AG08395 (cell line): Measurements from ENCODE around the gene DUSP15.
A peak's percentile ranks its signal among the peaks of the same experiment; 100 is the strongest.

Source experiments
- DNase-seq: peaks from one replicate; pipeline ENCODE4 v3.0.0; 2012; ENCODE audit warnings: mixed read lengths, low spot score

DUSP15 gene

DNA sequence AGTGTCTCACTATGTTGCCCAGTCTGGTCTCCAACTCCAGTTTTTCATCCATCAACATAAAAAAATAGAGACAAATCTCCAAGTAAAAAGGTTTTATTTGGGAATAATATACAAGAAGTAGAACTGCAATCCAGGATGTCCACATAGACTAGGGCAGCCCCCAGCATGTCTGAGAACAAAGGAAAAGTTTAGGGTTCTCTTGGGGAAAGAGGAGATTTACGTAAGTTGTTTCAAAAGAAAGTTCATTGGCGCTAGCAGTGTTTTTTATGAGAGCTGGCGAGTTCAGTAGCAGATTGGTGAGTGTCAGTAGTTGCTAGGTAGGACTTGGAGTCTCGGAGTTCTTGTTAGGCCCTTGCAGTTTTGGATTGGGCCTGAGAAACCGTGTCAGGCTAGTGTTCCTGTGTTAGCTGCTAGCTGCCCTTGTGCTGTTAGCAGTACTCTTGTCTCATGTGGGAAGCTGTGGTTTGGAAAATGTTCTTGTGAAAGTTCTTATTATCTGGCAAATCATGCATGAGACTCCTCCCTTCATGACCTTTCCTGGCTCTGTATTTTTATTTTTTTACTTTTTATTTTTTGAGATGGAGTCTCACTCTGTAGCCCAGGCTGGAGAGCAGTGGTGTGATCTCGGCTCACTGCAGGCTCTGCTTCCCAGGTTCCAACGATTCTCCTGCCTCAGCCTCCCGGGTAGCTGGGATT, 24.8 kb upstream of the DUSP15 start:
- peak; percentile 70 for DNase-seq

DNA sequence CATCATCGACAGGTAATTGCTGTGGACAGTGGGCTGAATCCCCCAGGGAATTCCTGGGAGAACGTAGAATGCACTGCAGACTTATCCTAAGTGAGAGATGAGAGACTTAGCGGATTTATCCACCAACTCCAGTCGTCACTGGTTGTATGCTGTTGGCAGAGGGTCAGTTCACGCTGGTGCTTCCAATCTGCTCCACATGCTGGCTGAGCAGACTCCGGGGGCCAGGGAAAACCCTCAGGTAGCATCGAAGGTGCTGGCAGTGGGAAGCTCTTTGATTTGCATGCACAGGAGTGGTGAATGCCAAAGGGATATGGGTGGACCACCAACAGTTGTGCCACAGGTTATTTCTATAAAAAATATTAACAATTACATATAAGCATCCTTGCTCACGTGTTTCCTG, 20.3 kb upstream of the DUSP15 start:
- no peak for DNase-seq

DNA sequence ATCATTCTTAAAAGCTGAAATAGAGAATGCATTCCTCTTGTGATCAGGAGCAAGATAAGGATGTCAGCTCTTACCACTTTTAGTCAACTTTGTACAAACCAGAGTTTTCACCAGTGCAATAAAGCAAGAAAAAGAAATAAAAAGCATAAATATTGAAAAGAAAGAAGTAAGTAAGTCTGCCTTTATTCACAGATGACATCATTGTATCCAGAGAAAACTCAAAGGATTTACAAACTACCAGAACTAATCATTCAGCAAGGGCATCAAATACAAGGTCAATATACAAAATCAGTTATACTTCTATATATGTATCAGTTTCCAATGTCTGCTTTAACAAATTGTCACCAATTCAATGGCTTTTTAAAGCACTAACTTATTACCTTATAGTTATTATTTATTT, 13.5 kb upstream of the DUSP15 start:
- no peak for DNase-seq

DNA sequence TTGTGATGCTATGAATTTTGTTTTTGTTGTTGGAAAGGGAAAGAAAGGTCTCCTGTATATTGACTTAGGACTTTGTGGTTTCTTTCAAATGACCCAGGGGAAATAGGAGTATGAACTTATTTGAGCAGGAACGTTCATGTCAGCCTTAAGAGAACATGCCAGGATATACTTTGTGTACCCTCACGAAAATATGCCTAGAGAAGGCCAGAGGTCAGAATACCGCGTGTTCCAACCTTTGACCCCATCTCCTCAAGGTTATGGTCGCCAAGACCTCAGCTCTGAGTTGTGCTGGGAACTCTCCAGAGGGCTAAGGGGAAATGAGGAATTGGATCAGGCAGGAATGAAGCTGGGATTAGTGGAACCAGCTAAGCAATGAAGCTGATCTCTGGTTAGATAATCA, 11.6 kb upstream of the DUSP15 start:
- DNase-seq = no peak

DNA sequence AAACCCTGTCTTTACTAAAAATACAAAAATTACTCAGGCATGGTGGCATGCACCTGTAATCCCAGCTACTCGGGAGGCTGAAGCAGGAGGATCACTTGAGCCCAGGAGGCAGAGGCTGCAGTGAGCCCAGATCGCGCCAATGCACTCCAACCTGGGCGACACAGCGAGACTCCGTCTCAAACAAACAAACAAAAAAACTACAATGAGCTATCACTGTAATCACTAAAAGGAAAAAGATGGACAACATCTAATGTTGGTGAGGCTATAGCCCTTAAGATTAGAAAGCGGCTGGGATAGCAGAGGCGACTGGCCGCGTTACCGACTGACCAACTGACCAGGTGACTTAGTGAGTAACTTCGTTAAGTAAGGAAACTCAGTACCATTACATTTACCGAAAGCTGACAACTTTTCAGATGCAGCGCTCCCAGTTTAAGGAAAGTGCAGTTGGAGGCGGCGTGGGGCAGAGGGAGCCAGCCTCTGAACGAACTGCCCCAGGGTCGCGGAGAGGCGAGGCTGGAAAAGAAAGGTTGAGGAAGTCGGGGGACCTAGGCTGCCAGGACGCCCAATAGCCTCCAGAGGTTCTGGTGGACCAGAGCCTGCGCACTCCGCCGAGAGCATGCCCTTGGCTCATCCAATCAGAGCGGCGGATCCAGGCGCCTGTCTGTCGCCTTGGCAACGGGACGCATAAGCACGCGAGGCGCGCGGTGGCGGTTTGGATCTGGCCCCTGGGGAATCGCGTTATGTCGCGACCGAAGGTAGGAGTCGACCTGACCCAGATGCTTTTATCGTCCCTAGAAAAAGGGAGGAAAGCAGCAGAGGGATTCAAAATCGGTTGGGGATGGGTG, 9.0 kb upstream of the DUSP15 start:
- peak; percentile 99 for DNase-seq

DNA sequence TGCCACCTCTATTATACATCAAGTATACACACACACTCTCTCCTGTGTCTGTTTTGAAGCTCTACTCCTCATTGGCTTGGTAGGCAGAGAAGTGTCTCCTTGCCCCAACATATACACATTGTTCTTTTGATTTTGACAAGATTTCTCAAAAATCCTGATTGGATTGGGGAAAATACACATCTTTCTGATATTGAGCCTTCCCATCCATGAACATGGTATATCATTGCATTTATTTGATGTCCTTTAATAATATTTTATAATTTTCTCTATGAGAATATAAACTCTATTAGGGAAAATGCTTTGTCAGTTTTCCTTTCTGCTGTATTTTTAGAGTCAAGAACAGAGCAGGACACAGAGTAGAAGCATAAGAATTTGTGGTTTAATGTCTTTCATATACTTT, 7.4 kb upstream of the DUSP15 start:
- DNase-seq = no peak

DNA sequence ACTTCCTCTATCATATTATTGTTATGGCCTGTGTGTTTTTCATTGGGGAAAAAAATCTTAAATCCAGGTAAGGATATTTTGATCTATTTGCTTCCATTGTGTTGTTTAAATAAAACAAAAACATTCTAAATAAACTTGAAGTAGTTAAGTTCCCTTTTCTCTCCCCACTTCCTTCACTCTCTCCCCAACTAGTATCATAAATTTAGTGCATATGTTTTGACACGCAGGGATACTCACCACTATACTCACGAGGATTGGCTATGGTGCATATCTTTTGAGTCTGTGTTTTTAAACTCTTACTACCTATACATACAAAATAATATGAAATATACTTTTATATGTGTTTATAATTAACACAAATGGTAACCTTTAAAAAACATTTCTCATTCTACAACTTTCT, 5.3 kb upstream of the DUSP15 start:
- DNase-seq = no peak

DNA sequence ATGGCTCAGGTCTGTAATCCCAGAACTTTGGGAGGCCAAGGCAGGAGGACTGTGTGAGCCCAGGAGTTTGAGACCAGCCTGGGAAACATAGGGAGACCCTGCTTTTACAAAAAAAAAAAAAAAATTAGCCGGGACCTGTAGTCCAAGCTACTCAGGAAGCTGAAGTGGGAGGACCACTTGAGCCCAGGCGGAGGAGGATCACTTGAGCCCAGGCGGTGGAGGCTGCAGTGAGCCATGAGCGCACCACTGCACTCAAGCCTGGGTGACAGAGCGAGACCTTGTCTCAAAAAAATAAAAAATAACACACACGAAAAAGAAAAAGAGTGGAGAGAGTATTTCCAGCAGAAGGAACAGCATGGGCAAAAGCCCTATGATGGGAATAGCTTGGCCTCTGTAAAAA, 2.1 kb upstream of the DUSP15 start:
- no peak for DNase-seq

DNA sequence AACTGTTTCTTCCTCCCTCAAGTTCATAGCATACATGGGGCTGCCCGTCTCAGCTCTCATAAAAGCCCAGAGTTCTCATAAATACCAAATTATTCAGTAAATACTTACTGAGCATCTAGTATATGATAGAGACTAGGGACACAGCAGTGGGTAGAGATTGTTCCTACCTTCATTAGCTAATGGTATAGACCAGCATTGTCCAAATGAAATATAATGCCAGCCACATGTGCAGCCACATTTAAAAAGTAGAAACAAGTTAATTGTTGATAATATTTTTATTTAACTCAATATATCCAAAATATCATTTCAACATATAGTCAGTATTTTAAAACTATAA, 1.3 kb upstream of the DUSP15 start:
- no peak for DNase-seq

DNA sequence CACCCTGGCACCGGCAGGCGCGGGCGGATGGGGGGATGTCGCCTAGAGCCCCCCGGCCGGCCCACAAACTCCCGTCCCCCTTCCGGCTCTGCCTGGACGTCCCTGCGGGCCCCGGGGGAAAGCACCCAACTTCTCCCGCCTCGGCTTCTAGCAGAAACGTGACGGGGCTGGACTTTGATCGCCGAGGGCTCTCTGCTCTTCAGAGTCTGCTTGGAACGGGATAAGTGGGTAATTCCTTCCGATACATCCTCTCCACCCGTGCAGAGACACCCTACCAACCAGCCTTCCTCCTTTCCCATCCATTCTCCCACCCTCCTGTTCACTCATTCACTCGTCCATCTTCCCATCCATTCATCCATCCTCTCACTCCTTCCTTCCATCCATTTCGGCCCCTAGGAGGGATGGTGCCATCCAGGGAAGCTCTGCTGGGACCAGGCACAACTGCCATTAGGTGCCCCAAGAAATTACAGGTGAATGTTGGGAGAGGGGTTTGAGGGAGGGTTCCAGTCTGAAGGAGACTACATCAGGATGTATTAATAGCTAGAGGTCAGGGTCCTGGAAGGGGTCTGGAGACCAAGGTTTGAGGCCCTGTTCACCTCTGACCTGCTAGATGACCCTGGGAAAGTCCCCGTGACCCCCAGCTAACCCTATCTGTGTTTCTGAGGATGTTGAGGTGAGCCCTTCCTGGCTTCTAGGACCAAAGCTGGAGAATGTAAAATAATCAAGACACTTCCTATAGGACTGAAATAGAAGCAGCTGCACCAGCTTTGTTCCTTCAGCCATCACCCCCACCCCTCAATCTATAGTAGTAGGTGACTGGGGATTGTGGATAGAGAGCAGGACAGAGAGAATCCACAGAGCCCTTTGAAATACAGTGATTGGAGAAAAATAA, 645 bp upstream of the DUSP15 start:
- no peak for DNase-seq

DNA sequence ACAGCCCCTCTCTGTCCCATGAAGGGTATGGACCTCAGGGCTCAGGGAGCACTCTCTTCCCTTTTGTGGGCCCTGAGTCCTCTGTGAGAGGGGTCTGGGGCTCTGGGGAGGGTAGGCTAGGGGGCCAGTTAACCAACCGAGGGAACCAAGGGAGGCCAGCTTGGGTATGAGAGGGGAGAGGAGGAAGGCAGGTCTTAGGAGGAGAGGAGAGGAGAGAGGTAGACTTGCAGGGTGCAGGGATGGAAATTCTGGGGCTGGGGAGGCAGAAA, 720 bp downstream of the DUSP15 start:
- DNase-seq = no peak

DNA sequence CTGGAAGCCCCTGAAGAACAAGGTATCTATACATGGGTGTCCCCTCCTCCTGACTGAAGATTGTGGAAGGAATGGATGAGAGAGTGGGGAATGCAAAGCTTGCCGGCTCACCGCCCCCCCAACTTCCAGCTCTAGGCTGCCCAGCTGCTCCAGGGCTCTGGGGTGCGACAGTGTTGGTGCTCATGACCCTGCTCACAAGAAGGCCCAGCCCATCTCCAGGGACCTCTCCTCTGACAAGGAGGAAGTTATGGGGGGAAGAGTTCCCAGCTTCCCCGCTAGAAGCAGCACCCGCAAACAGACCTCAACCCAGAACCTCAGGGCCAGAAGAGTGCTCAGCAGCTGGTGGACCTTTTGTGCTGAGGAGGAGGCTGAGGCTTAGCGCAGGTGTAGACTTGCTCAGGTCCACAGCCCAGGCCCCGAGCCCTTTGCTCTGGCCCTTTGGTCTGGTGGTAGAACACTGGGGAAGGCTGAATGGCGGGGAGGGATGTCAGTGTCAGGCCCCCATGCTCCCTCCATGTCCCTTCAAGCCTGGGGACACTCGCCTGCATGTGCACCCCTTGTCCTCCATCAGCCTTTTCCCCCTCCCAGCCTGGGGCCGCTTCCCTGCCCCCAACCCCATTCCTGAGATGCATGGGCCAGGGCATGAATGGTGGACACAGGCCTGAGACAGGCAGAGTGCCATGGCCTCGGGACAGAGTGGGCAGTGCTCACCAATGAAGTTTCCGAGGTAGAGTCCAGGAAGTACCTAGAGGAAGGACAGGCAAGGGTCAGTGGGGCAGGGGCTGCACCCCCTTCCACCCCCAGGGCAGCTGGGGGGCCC, 1.3 kb downstream of the DUSP15 start:
- DNase-seq = no peak

DNA sequence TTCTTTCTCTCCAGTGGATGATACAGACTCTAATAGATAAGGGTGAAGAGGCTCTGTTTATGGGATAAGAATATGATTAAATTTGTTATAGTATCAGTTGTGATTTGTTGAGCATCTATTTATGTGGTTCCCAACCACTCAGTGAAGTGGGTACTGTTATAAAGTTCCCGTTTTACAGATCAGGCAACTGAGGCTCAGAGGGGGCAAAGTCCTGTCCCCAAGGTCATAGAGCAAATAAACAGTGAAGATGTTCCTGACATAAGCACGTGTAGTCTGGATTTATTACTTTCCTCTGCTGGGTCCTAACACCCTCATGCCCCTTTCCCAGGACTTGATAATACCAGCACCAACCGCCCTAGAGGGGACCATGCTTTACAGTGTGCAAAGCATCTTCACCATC, 4.1 kb downstream of the DUSP15 start:
- no peak for DNase-seq

DNA sequence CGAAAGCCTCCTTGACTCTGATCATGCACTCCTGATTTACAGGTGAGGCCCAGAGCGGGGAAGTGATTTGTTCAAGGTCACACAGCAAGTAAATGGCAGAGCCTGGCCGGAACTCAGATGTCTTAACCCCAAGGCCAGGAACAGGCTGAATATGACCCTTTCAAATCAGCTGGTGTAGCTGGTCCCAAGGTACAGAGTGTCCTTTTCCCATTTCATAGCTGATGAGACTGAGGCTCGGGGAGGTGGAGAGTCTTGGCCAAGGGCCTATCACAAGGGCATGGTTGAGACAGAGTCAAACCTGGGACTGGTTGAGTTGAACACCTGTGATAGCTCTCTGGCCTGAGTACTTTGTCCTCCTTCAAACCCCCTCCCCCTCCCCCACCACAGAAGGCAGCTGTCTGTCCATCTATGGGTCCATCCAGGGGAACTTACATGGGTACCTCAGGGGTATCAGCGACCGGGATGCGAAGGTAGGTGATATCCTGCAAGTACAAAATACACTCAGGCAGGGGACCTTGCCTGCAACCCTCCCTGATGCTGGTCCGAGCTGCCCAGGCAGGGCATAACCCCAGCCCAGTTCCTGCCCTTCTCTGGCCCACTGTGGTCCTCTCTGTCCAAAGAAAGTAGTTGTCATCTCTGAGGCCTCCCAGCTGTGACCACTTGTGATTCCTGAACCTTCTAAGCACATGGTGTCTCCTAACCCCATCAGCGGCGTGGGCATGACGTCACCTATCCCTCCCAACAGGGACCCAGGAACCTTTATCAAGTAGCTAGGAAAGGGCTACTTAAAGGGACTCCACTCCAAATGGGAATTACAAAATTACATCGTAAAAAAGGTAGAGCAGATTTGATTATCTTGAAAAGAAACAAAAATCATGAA, 5.6 kb downstream of the DUSP15 start:
- DNase-seq = no peak

DNA sequence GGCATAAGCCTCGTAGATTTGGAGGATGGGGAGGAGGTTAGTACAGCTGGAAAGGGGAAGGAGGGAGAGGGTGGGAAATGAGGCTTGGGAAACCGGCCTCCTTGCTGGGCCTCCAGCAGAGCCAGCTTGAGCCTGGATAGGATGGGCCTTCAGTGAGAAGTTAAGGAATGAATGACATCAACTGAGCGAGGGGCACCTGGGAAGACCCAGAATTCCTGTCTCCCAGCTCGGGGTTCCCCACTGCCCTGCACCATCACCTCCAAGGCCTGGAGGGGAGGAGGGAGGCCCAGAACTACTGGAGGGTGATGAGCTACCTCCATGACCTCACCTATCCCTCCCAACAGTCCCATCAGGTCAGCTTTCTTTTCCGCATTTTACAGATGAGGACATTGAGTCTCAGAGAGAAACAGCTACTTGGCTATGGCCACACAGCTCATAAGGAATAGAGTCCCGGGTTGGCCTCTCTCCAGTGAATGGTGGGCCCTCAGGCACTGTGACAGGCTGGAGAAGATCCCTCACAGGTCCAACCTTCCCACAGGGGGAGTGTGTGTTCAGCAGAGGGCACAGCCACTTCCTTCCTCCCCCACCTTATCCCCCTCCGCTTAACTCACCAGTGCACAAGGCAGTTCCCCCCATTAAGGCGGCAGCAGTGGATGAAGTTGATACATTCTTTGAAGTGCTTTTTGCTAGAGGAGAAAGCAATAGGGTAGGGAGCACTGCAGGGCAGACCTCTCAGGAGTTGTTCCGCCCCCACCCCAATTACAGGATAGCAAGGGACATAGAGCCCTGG, 6.8 kb downstream of the DUSP15 start:
- no peak for DNase-seq

DNA sequence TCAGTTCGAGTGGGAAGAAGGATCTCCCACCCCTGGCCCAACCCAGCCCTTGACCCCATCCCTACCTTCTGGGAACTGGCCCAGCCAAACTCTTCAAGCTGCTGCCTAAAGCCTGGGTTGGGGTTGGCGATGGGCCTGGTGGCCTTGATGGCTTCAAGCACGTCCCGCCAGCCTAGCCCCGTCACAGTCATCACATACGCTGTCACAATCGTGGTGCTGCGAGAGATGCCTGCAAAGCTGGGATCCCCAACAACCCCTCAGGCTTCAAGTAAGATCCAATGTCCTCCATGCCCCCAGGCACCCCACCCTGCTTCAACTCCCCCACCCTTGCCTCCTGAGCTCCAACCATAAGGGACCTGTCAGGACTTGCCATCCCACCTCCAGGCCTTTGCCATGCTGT, 7.8 kb downstream of the DUSP15 start:
- DNase-seq = no peak

DNA sequence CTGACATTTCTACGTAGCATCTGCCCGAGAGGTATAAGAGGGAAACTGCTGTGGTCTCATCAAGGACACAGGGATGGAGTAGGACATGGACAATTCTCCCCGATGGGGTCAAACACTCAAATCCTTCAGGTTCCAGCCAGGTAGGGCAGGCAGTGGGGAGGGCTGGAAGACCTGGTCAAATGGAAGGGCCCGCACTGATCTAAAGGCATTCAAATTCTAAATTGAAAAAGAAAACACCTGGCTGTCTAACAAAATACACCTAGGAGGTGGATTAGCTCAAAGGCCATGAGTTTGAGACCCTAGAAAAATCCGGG, 8.2 kb downstream of the DUSP15 start:
- DNase-seq = no peak

DNA sequence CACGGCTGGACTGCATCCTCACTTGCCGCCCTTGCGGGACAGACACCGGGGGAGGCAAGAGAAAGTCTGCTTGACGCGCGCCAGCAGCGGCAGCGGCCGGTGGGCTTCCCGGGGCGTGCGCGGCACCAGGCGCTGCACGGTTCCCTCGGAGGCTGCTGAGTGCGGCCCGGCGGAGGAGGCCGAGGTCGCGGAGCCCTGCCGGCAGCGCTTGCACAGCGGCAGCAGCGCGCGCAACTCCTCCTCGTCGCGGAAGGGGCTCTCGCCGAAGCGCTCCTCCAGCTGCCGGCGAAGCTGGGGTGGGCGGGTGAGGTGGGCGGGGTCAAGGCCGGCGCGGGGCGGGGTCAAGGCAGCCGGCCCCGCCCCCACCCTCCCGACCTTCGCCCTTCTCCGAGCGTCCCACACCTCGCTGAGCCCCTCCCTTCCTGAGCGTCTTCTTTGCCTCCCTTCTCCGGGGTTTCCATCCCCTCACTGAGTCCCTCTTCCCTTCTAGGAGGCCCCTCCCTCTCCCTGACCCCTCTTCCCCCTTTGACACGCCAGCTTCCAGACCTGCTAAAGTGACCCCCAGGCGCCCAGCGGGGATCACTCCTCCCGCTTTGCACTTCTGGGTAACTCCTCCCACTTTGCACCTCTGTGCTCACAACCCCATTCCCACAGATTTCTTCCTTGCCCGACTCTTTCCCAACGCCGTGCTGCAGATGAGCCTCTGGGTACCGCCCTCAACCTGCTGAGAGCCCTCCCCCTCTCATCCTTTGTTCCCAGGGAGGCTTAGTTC, 8.8 kb downstream of the DUSP15 start:
- DNase-seq = peak; percentile 67

DNA sequence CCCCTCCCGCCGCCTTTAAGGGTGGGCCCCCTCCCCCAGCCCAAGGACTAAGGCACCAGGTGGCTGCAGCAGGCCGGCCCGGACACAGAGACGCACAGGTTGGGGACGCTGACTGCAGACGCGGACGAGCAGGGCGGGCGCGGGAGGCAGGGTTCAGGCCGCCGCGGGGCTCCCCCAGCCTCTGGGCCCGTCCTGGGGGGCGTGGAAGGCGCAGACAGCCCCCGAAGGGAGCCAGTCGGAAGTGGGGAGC, 9.3 kb downstream of the DUSP15 start:
- DNase-seq = no peak
